CD14-positive monocyte (primary cell): ENCODE data around the gene LIN54. TPM values are rescaled to one million over a fixed set of nuclear protein-coding genes. Genes with fewer than 3 reads are reported as not detected.
A peak's percentile ranks its signal among the peaks of the same experiment; 100 is the strongest.

Experiments used
- DNase-seq, 3 donors: peaks; one replicate each; pipeline ENCODE4 v3.0.0-alpha.2; 2011 to 2022
- H2AFZ ChIP-seq: 2 replicates; pipeline ENCODE4 v1.6.0; 2012; ENCODE audit warnings: mild to moderate bottlenecking, low read depth, low read length, inconsistent platforms; ENCODE audit not compliant: insufficient read depth, poor library complexity, severe bottlenecking
- H3K27ac ChIP-seq, 2 donors: 1 replicate in 1 of 2; 2 replicates in 1 of 2; pipeline ENCODE4 v1.5.1; 2012 to 2013; ENCODE audit warnings: low read length in 2 of 2, control low read depth in 1 of 2, inconsistent platforms in 1 of 2, low read depth in 1 of 2, mild to moderate bottlenecking in 1 of 2
- H3K27me3 ChIP-seq, 2 donors: one replicate each; pipeline versions ENCODE4 v1.6.0 to v1.6.1; 2011 to 2013; ENCODE audit warnings: low read length in 2 of 2; ENCODE audit not compliant: control insufficient read depth in 2 of 2, insufficient read depth in 2 of 2
- H3K36me3 ChIP-seq, 2 donors: replicated peaks in 1 of 2; 1 replicate in 1 of 2; 2 replicates in 1 of 2; pipeline versions ENCODE4 v1.5.1 to v1.6.1; 2012 to 2013; ENCODE audit warnings: low read length in 2 of 2, control low read depth in 1 of 2, inconsistent platforms in 1 of 2, mild to moderate bottlenecking in 1 of 2; ENCODE audit not compliant: insufficient read depth in 2 of 2, control insufficient read depth in 1 of 2
- H3K4me1 ChIP-seq, 2 donors: 1 replicate in 1 of 2; 2 replicates in 1 of 2; pipeline versions ENCODE4 v1.5.1 to v1.6.1; 2012 to 2013; ENCODE audit warnings: low read length in 2 of 2, control low read depth in 1 of 2, inconsistent platforms in 1 of 2, mild to moderate bottlenecking in 1 of 2, moderate library complexity in 1 of 2; ENCODE audit not compliant: insufficient read depth in 2 of 2, control insufficient read depth in 1 of 2
- H3K4me2 ChIP-seq: replicated peaks from 2 replicates; pipeline ENCODE3; 2012; ENCODE audit warnings: low read length, moderate library complexity, mild to moderate bottlenecking; ENCODE audit not compliant: poor library complexity, severe bottlenecking; ENCODE audit errors: extremely low read depth
- H3K4me3 ChIP-seq, 3 experiments: fragments of 200-600 bp in 1 of 3; sonication (generic) in 1 of 3; replicated peaks in 1 of 3; 1 replicate in 2 of 3; 2 replicates in 1 of 3; pipeline ENCODE4 v1.5.1; 2011 to 2013; ENCODE audit warnings: low read length in 3 of 3, mild to moderate bottlenecking in 3 of 3, control low read depth in 2 of 3, low read depth in 2 of 3, inconsistent platforms in 1 of 3, moderate library complexity in 1 of 3
- H3K79me2 ChIP-seq: 2 replicates; pipeline ENCODE4 v1.6.0; 2012; ENCODE audit warnings: mild to moderate bottlenecking, control low read depth, inconsistent platforms, low read length, moderate library complexity; ENCODE audit not compliant: insufficient read depth
- H3K9ac ChIP-seq: 2 replicates; pipeline ENCODE4 v1.6.0; 2017; ENCODE audit warnings: low read length, mild to moderate bottlenecking; ENCODE audit not compliant: insufficient read depth, poor library complexity, severe bottlenecking
- H3K9me3 ChIP-seq, 2 donors: replicated peaks in 1 of 2; 1 replicate in 1 of 2; 2 replicates in 1 of 2; pipeline versions ENCODE4 v1.5.1 to v1.6.1; 2012 to 2013; ENCODE audit warnings: low read length in 2 of 2, control low read depth in 1 of 2; ENCODE audit not compliant: control insufficient read depth in 1 of 2, insufficient read depth in 1 of 2
- H4K20me1 ChIP-seq: 2 replicates; pipeline ENCODE4 v1.6.0; 2012; ENCODE audit warnings: mild to moderate bottlenecking, low read length, control low read depth, moderate library complexity; ENCODE audit not compliant: insufficient read depth
- H3K27ac Mint-ChIP-seq, 7 donors: one replicate each; pipeline ENCODE4 v1.8.0; 2020; ENCODE audit warnings: mild to moderate bottlenecking in 7 of 7, mixed read lengths in 7 of 7, moderate library complexity in 6 of 7, inconsistent platforms in 2 of 7
- H3K27me3 Mint-ChIP-seq, 3 donors: one replicate each; pipeline ENCODE4 v1.8.0; 2021 to 2022; ENCODE audit warnings: low read depth in 3 of 3, mild to moderate bottlenecking in 3 of 3, mixed read lengths in 3 of 3, moderate library complexity in 3 of 3, inconsistent platforms in 1 of 3
- H3K36me3 Mint-ChIP-seq, 2 donors: one replicate each; pipeline ENCODE4 v1.8.0; 2020; ENCODE audit warnings: mixed read lengths in 2 of 2, inconsistent platforms in 1 of 2, mild to moderate bottlenecking in 1 of 2
- H3K4me1 Mint-ChIP-seq: one replicate; pipeline ENCODE4 v1.8.0; 2020; ENCODE audit warnings: mild to moderate bottlenecking, mixed read lengths
- H3K4me3 Mint-ChIP-seq, 2 donors: one replicate each; pipeline ENCODE4 v1.8.0; 2020; ENCODE audit warnings: mild to moderate bottlenecking in 2 of 2, mixed read lengths in 2 of 2, moderate library complexity in 1 of 2
- H3K9me3 Mint-ChIP-seq, 7 donors: one replicate each; pipeline ENCODE4 v1.8.0; 2020 to 2022; ENCODE audit warnings: mixed read lengths in 7 of 7, mild to moderate bottlenecking in 6 of 7, moderate library complexity in 6 of 7, inconsistent platforms in 2 of 7
- WGBS: methylation state at CpG from one replicate; pipeline ENCODE4 v1.1.5; 2013; ENCODE audit warnings: missing lambda C conversion rate; ENCODE audit not compliant: insufficient coverage; 5-methylcytosine and 5-hydroxymethylcytosine counted together
- intact Hi-C, 2 donors: fragments of 100-400 bp; cut with micrococcal nuclease; formaldehyde crosslinking; loops; one replicate each; pipeline versions ENCODE4 v1.15.0 to v1.15.1; 2023
- polyA plus RNA-seq, 3 donors: library from polyadenylated mRNA; depleted of rRNA in 1 of 3; unstranded in 2 of 3; stranded (reverse) in 1 of 3; fragments of 300-500 nt in 2 of 3; fragments of >200 nt in 1 of 3; fragmentation: Illumina TruSeq in 2 of 3; gene quantifications; 1 replicate in 2 of 3; 2 replicates in 1 of 3; pipeline ENCODE4 v1.2.3, GENCODE V29; 2012 to 2021
- TF ChIP-seq, protein P1 (sequence below): fragments of 200-600 bp; IDR thresholded peaks from one replicate; pipeline ENCODE4 v1.8.0; 2022; ENCODE audit warnings: antibody characterized with exemption, mild to moderate bottlenecking

The LIN54 gene
- polyA plus RNA-seq, 3 donors, result 2.9 to 6.4 (median 3.7) TPM

DNA sequence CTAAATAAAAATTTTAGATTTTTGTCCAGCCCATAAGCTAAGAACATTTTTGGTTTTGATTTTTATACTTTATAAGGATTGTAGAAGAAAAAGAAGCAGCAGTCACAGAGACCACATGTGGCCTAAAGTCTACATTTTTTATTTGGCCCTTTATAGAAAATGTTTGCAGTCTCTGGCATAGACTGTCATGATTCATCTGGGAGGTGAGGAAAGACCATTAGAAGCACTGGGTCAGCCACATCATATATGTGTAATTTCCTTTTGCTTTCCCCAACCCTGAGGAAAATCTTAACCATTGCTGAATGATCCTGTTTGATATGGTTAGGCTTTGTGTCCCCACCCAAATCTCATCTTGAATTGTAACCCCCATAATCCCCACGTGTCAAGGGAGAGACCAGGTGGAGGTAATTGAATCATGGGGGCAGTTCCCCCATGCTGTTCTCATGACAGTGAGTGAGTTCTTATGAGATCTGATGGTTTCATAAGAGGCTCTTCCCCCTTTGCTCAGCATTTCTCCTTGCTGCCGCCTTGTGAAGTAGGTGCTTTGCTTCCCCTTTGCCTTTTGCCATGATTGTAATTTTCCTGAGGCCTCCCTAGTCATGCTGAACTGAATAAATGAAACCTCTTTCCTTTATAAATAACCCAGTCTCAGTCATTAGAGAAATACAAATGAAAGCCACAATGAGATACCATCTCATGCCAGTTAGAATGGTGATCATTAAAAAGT is 12.3 kb upstream of the LIN54 start:
- Histone ChIP-seq H3K27me3 (no peaks in the 10 kb centered on the region), H3K27ac (peak overlapping the region; percentile 16 to 84)
- H3K27ac Mint-ChIP-seq, result peak overlapping the region; percentile 93 to 99 (median 96)

DNA sequence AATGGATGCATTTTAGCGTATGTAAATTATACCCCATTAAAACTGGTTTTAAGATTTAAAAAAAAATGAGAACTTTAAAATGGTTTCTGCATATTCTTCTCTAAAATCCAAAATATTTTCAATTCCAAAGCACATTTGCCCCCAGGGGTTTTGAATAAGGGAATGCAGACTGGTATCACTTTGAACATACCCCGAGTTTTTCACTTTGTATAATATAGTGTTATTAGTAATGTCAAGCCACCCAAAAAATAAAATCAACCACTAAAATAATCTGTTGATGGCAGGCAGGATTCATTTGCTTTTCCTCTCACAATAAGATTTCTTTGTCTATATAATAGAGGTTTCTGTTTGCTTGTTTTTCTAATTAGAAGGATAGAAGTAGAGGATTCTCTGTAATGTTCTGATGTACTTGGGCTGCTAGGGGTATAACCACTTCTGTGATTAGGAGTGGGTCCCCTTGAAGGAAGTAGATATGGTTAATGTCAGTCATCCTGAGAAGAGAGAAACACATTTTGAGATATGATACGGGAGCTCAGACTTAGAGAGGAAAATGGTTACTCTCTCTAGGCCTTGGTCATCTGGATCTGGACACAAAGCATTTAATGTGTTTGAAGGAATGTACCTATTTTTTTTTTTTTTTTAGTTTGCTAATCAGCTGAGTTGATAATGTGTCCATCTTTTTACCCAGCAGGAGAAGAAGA is 9.3 kb upstream of the LIN54 start:
- no peak overlapping the region for H3K4me2 ChIP-seq

More for the DNA sequence above, 12.3 kb upstream of the LIN54 start:
- H3K36me3 Mint-ChIP-seq, result no peaks in the 10 kb centered on the region
- H3K36me3 ChIP-seq, result no peaks in the 10 kb centered on the region
- peak overlapping the region; percentile 23 for H3K9ac ChIP-seq
- H3K27me3 Mint-ChIP-seq, result peaks cover 0 to under 1% (median 0%) of the 10 kb centered on the region in 3 donors
- no peaks in the 10 kb centered on the region for H3K79me2 ChIP-seq
- peak overlapping the region; percentile 48 for H2AFZ ChIP-seq
- no peak overlapping the region for H3K4me3 ChIP-seq
- DNase-seq, result peak; percentile 60 to 75 (median 64)
- peaks cover 9 to 28% (median 22%) of the 10 kb centered on the region in 7 donors for H3K9me3 Mint-ChIP-seq
- H3K4me2 ChIP-seq, result peak overlapping the region; percentile 13
- H3K4me1 Mint-ChIP-seq, result peaks cover 14% of the 10 kb centered on the region
- TF ChIP-seq, protein P1, sequence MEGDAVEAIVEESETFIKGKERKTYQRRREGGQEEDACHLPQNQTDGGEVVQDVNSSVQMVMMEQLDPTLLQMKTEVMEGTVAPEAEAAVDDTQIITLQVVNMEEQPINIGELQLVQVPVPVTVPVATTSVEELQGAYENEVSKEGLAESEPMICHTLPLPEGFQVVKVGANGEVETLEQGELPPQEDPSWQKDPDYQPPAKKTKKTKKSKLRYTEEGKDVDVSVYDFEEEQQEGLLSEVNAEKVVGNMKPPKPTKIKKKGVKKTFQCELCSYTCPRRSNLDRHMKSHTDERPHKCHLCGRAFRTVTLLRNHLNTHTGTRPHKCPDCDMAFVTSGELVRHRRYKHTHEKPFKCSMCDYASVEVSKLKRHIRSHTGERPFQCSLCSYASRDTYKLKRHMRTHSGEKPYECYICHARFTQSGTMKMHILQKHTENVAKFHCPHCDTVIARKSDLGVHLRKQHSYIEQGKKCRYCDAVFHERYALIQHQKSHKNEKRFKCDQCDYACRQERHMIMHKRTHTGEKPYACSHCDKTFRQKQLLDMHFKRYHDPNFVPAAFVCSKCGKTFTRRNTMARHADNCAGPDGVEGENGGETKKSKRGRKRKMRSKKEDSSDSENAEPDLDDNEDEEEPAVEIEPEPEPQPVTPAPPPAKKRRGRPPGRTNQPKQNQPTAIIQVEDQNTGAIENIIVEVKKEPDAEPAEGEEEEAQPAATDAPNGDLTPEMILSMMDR, result no peak
- H3K9me3 ChIP-seq, result peaks cover 15 to 21% of the 10 kb centered on the region in 2 donors
- H3K4me1 ChIP-seq, result peaks cover 13 to 18% of the 10 kb centered on the region in 2 donors
- peak overlapping the region; percentile 48 to 50 for H3K4me3 Mint-ChIP-seq
- no CpG with 5 or more reads among the region's 2 CpGs for WGBS
- intact Hi-C loops, result no loop called here
- no peaks in the 10 kb centered on the region for H4K20me1 ChIP-seq

More for the DNA sequence above, 9.3 kb upstream of the LIN54 start:
- Histone ChIP-seq H3K27ac (no peak overlapping the region), H3K36me3 (no peaks in the 10 kb centered on the region), H4K20me1 (no peaks in the 10 kb centered on the region), H3K79me2 (no peaks in the 10 kb centered on the region), H3K27me3 (no peaks in the 10 kb centered on the region), H3K9me3 (peaks cover 5 to 7% of the 10 kb centered on the region in 2 donors), H3K4me3 (no peak overlapping the region), H2AFZ (peak overlapping the region; percentile 52), H3K4me1 (peaks cover 13 to 18% of the 10 kb centered on the region in 2 donors), H3K9ac (no peak overlapping the region)
- Mint-ChIP-seq H3K4me3 (no peak overlapping the region), H3K27me3 (no peaks in the 10 kb centered on the region), H3K27ac (no peak overlapping the region), H3K4me1 (peaks cover 14% of the 10 kb centered on the region), H3K36me3 (no peaks in the 10 kb centered on the region), H3K9me3 (peaks cover 1 to 11% (median 7%) of the 10 kb centered on the region in 7 donors)
- no peak for DNase-seq
- TF ChIP-seq, protein P1, result no peak
- no CpG with 5 or more reads among the region's 3 CpGs for WGBS
- intact Hi-C loops, result no loop called here
